OCI-LY7 (cell line): ENCODE data around the gene UAP1L1. TPM values are rescaled to one million over a fixed set of nuclear protein-coding genes. Genes with fewer than 3 reads are reported as not detected.
A peak's percentile ranks its signal among the peaks of the same experiment; 100 is the strongest.

Experiments used
- BruUV-seq: library from RNA; stranded (reverse); fragments of 400-500 nt; replicated peaks from 2 replicates; lab custom pipeline; 2021; lab: Mats Ljungman, UMichigan
- CTCF ChIA-PET: fragments of 300-600 bp; sonication (Branson Sonifier 250); formaldehyde crosslinking; loops from one replicate; lab custom pipeline; 2022; ENCODE audit warnings: antibody characterized with exemption; ENCODE audit not compliant: unreplicated experiment; lab: Charles Lee
- POLR2A ChIA-PET: fragments of 300-600 bp; sonication (Branson Sonifier 250); formaldehyde crosslinking; loops from one replicate; lab custom pipeline; 2022; ENCODE audit warnings: antibody characterized with exemption; lab: Charles Lee
- DNase-seq: peaks from one replicate; pipeline ENCODE4 v3.0.0-alpha.2; 2015; ENCODE audit warnings: low spot score
- H2AFZ ChIP-seq: fragments of 200-600 bp; sonication (generic), shearing (Covaris generic); 2 replicates; pipeline ENCODE4 v1.6.1; 2014; ENCODE audit warnings: mild to moderate bottlenecking, antibody characterized with exemption, low read length, moderate library complexity
- H3K27ac ChIP-seq: fragments of 200-600 bp; sonication (generic); 2 replicates; pipeline ENCODE4 v1.5.1; 2014; ENCODE audit warnings: mixed run types, low read depth, mild to moderate bottlenecking, moderate library complexity, low read length, inconsistent platforms; ENCODE audit not compliant: poor library complexity, severe bottlenecking
- H3K36me3 ChIP-seq: fragments of 200-600 bp; sonication (generic); 2 replicates; pipeline ENCODE4 v1.6.1; 2014; ENCODE audit warnings: mild to moderate bottlenecking, antibody characterized with exemption, low read length, moderate library complexity, mixed read lengths; ENCODE audit not compliant: insufficient read depth
- H3K4me1 ChIP-seq: fragments of 200-600 bp; sonication (generic); 2 replicates; pipeline ENCODE4 v1.5.1; 2014; ENCODE audit warnings: mild to moderate bottlenecking, low read length; ENCODE audit not compliant: insufficient read depth, poor library complexity, severe bottlenecking
- H3K4me2 ChIP-seq: fragments of 200-600 bp; sonication (generic); 2 replicates; pipeline ENCODE4 v1.6.1; 2014; ENCODE audit warnings: mild to moderate bottlenecking, low read length
- H3K4me3 ChIP-seq: fragments of 200-600 bp; sonication (generic); 2 replicates; pipeline ENCODE4 v1.5.1; 2014; ENCODE audit warnings: mild to moderate bottlenecking, low read depth, low read length; ENCODE audit not compliant: poor library complexity, severe bottlenecking
- H3K79me2 ChIP-seq: fragments of 200-600 bp; sonication (generic); 2 replicates; pipeline ENCODE4 v1.6.1; 2016; ENCODE audit warnings: low read depth, mild to moderate bottlenecking, low read length, moderate library complexity, mixed read lengths; ENCODE audit not compliant: insufficient read depth
- H3K9me2 ChIP-seq: fragments of 200-600 bp; sonication (generic); 2 replicates; pipeline ENCODE4 v1.6.1; 2016; ENCODE audit warnings: mild to moderate bottlenecking, low read length, mixed read lengths; ENCODE audit not compliant: insufficient read depth
- H3K9me3 ChIP-seq: fragments of 200-600 bp; sonication (generic); 2 replicates; pipeline ENCODE4 v1.6.1; 2014; ENCODE audit warnings: mild to moderate bottlenecking, mixed run types, low read length, mixed read lengths
- H4K20me1 ChIP-seq: fragments of 200-600 bp; sonication (generic); 2 replicates; pipeline ENCODE4 v1.6.1; 2014; ENCODE audit warnings: mild to moderate bottlenecking, antibody characterized with exemption, low read length, moderate library complexity, mixed read lengths; ENCODE audit not compliant: insufficient read depth
- EZH2phosphoT487 ChIP-seq: fragments of 200-600 bp; sonication (generic); IDR thresholded peaks from 2 replicates; pipeline ENCODE4 v1.6.1; 2018; ENCODE audit warnings: low read depth, borderline replicate concordance, mild to moderate bottlenecking, mixed run types, antibody characterized with exemption, low read length, moderate library complexity, mixed read lengths
- intact Hi-C: fragments of 100-400 bp; cut with micrococcal nuclease; formaldehyde crosslinking; loops from one replicate; pipeline ENCODE4 v1.10.0; 2022; ENCODE audit not compliant: unreplicated experiment
- total RNA-seq, 2 experiments: library from RNA; depleted of rRNA in 1 of 2; stranded (reverse); fragments of >200 nt in 1 of 2; shearing (Covaris generic) in 1 of 2; gene quantifications; 2 replicates each; pipeline ENCODE4 v1.2.3, GENCODE V29; 2014 to 2022
- TF ChIP-seq, protein P1 (sequence below): fragments of 200-600 bp; sonication (generic); conservative IDR thresholded peaks from 2 replicates; pipeline ENCODE4 v1.5.1; 2014; ENCODE audit warnings: mild to moderate bottlenecking, antibody characterized with exemption, low read length, moderate library complexity, mixed read lengths

The UAP1L1 gene
- total RNA-seq, 2 experiments from 2014 or later = 5.7 to 16.7 TPM

GRCh38 chr9:137111788-137112563 is 34.7 kb downstream of the UAP1L1 start:
- no peak for DNase-seq
- CTCF ChIA-PET = no interaction called here
- Histone ChIP-seq H3K4me1 (peaks cover 18% of the 10 kb centered on the region), H4K20me1 (no peaks in the 10 kb centered on the region), H3K4me2 (no peak overlapping the region), H3K36me3 (peaks cover 55% of the 10 kb centered on the region), H3K9me2 (no peaks in the 10 kb centered on the region), H3K79me2 (no peaks in the 10 kb centered on the region), H3K9me3 (no peaks in the 10 kb centered on the region), H3K27ac (no peak overlapping the region), H3K4me3 (no peak overlapping the region), H2AFZ (no peak overlapping the region)
- TF ChIP-seq, protein P1, sequence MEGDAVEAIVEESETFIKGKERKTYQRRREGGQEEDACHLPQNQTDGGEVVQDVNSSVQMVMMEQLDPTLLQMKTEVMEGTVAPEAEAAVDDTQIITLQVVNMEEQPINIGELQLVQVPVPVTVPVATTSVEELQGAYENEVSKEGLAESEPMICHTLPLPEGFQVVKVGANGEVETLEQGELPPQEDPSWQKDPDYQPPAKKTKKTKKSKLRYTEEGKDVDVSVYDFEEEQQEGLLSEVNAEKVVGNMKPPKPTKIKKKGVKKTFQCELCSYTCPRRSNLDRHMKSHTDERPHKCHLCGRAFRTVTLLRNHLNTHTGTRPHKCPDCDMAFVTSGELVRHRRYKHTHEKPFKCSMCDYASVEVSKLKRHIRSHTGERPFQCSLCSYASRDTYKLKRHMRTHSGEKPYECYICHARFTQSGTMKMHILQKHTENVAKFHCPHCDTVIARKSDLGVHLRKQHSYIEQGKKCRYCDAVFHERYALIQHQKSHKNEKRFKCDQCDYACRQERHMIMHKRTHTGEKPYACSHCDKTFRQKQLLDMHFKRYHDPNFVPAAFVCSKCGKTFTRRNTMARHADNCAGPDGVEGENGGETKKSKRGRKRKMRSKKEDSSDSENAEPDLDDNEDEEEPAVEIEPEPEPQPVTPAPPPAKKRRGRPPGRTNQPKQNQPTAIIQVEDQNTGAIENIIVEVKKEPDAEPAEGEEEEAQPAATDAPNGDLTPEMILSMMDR = no peak
- no peak for TF ChIP-seq EZH2phosphoT487
- POLR2A ChIA-PET = interaction anchor here (0.6 kb wide), 1 partner anchor 872 kb away, joined by 3 read pairs; no protein-coding TSS in a partner anchor
- no TSS peak for BruUV-seq
- intact Hi-C loops = no loop called here

DNA sequence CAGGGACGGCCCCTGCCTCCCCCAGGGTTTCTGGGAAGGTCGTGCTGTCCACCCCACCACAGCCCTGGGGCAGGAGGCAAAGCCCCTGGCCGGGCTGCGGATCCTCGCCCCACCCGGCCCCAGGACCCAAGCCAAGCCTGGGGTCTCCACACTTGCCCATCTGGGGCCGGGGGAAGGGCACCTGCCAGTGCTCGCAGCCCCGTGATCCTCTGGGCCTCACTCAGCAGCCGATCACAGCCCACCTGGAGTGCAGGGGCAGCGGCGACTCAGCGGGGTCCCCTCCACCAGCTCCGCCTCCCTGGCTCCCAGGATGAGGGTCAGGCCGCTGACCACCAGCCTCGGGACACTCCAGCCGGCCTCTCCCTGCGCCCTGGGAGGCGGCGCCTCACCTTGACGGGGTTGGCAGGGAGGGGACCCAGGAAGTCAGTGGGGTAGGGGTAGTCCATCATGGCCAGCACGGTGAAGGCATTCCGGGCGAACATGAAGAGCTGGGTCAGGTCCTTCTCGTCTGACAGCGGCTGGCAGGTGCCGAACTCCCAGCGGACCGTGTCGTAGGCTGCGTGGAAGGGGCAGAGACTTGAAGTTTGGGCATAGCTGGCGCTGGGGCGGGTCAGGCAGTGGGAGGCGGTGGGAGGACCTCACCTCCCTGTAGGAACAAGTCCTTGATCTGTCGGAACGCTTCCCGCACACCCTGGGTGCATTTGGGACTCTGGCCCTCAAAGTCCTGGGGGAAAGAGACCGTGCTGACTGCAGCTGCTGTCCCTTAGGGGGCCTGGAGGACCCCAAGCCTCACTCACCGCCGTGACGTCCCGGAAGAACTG is 35.5 kb downstream of the UAP1L1 start:
- TF ChIP-seq, protein P1 = no peak
- no peak for TF ChIP-seq EZH2phosphoT487
- Histone ChIP-seq H3K9me3 (no peaks in the 10 kb centered on the region), H4K20me1 (no peaks in the 10 kb centered on the region), H3K4me3 (peak overlapping the region; percentile 95), H3K4me2 (peak overlapping the region; percentile 55; the same call in 1 of the 2 replicates), H3K79me2 (no peaks in the 10 kb centered on the region), H3K4me1 (peaks cover 18% of the 10 kb centered on the region), H2AFZ (no peak overlapping the region), H3K27ac (no peak overlapping the region), H3K36me3 (peaks cover 49% of the 10 kb centered on the region), H3K9me2 (no peaks in the 10 kb centered on the region)
- DNase-seq = no peak
- no TSS peak for BruUV-seq
- CTCF ChIA-PET = interaction anchor here (0.9 kb wide), 1 partner anchor 45 kb away, joined by 3 read pairs; no protein-coding TSS in a partner anchor
- intact Hi-C loops = no loop called here
- POLR2A ChIA-PET = no interaction called here
